ENCODE data around the gene AUTS2. TPM values are rescaled to one million over a fixed set of nuclear protein-coding genes. Genes with fewer than 3 reads are reported as not detected.

Gene AUTS2
- total and polyA plus RNA-seq, 2 donors (not counting 1 experiment from before 2014, with no cell fraction given): 0.60 to 9.1 TPM

- H3K9me3 ChIP-seq (ENCODE audit: control insufficient read depth, insufficient read depth, low read depth, low read length): no peaks in the 10 kb centered on the region
- H3K27ac ChIP-seq (ENCODE audit: insufficient read depth, low read length): no peak overlapping the region
- no peak for DNase-seq (ENCODE audit: low read depth in 2 of 2)
- no peaks in the 10 kb centered on the region for H4K20me1 ChIP-seq (ENCODE audit: control insufficient read depth, extremely low read depth, insufficient read depth, low read length)
- no peaks in the 10 kb centered on the region for H3K36me3 ChIP-seq (ENCODE audit: control insufficient read depth, insufficient read depth, low read length)
- H3K27me3 ChIP-seq (ENCODE audit: control insufficient read depth, insufficient read depth, low read length): no peaks in the 10 kb centered on the region
- H3K4me3 ChIP-seq (replicated peaks in 1 of 4; ENCODE audit: control extremely low read depth in 1 of 4, insufficient read depth in 1 of 4, low read depth in 3 of 4, low read length in 4 of 4): no peak overlapping the region
- TF ChIP-seq EZH2 (IDR thresholded peaks at IDR 0.05; ENCODE audit: low read length, missing control alignments) (no peak), CTCF (conservative IDR thresholded peaks at IDR 0.05 in 1 of 2, IDR thresholded peaks at IDR 0.05 in 1 of 2; ENCODE audit: low read depth in 1 of 2, low read length in 2 of 2) (no peak)
- no peaks in the 10 kb centered on the region for H3K4me1 ChIP-seq (ENCODE audit: control insufficient read depth, extremely low read depth, insufficient read depth, low read length)
- H3K9ac ChIP-seq (ENCODE audit: insufficient read depth, low read length): no peak overlapping the region
- H2AFZ ChIP-seq (ENCODE audit: low read length): no peak overlapping the region
- no peak overlapping the region for H3K4me2 ChIP-seq (ENCODE audit: extremely low read depth, insufficient read depth, low read length)
- H3K79me2 ChIP-seq (ENCODE audit: control insufficient read depth, insufficient read depth, low read length): no peaks in the 10 kb centered on the region
Observed at GRCh38 chr7:70241536-70242175, 643.4 kb downstream of the AUTS2 start.

GRCh38 chr7:70242826-70243225 is 644.6 kb downstream of the AUTS2 start:
- no peak for DNase-seq (ENCODE audit: low read depth in 2 of 2)
- H3K27me3 ChIP-seq (ENCODE audit: control insufficient read depth, insufficient read depth, low read length): no peaks in the 10 kb centered on the region

GRCh38 chr7:70243443-70243842 is 645.2 kb downstream of the AUTS2 start:
- DNase-seq (ENCODE audit: low read depth in 2 of 2): no peak
- no peaks in the 10 kb centered on the region for H3K36me3 ChIP-seq (ENCODE audit: control insufficient read depth, insufficient read depth, low read length)
- H3K4me3 ChIP-seq (replicated peaks in 1 of 4; ENCODE audit: control extremely low read depth in 1 of 4, insufficient read depth in 1 of 4, low read depth in 3 of 4, low read length in 4 of 4): no peak overlapping the region
- no peak overlapping the region for H2AFZ ChIP-seq (ENCODE audit: low read length)
- H3K4me1 ChIP-seq (ENCODE audit: control insufficient read depth, extremely low read depth, insufficient read depth, low read length): no peaks in the 10 kb centered on the region
- H3K27me3 ChIP-seq (ENCODE audit: control insufficient read depth, insufficient read depth, low read length): no peaks in the 10 kb centered on the region
- no peaks in the 10 kb centered on the region for H3K9me3 ChIP-seq (ENCODE audit: control insufficient read depth, insufficient read depth, low read depth, low read length)
- H4K20me1 ChIP-seq (ENCODE audit: control insufficient read depth, extremely low read depth, insufficient read depth, low read length): no peaks in the 10 kb centered on the region
- H3K27ac ChIP-seq (ENCODE audit: insufficient read depth, low read length): no peak overlapping the region
- TF ChIP-seq CTCF (conservative IDR thresholded peaks at IDR 0.05 in 1 of 2, IDR thresholded peaks at IDR 0.05 in 1 of 2; ENCODE audit: low read depth in 1 of 2, low read length in 2 of 2) (no peak), EZH2 (IDR thresholded peaks at IDR 0.05; ENCODE audit: low read length, missing control alignments) (no peak)
- H3K9ac ChIP-seq (ENCODE audit: insufficient read depth, low read length): no peak overlapping the region
- H3K4me2 ChIP-seq (ENCODE audit: extremely low read depth, insufficient read depth, low read length): no peak overlapping the region
- no peaks in the 10 kb centered on the region for H3K79me2 ChIP-seq (ENCODE audit: control insufficient read depth, insufficient read depth, low read length)

More at GRCh38 chr7:70242826-70243225, 644.6 kb downstream of the AUTS2 start:
- Histone ChIP-seq H2AFZ (ENCODE audit: low read length) (no peak overlapping the region), H3K4me1 (ENCODE audit: control insufficient read depth, extremely low read depth, insufficient read depth, low read length) (no peaks in the 10 kb centered on the region), H3K4me3 (replicated peaks in 1 of 4; ENCODE audit: control extremely low read depth in 1 of 4, insufficient read depth in 1 of 4, low read depth in 3 of 4, low read length in 4 of 4) (no peak overlapping the region), H3K9ac (ENCODE audit: insufficient read depth, low read length) (no peak overlapping the region), H4K20me1 (ENCODE audit: control insufficient read depth, extremely low read depth, insufficient read depth, low read length) (no peaks in the 10 kb centered on the region), H3K4me2 (ENCODE audit: extremely low read depth, insufficient read depth, low read length) (no peak overlapping the region), H3K36me3 (ENCODE audit: control insufficient read depth, insufficient read depth, low read length) (no peaks in the 10 kb centered on the region), H3K9me3 (ENCODE audit: control insufficient read depth, insufficient read depth, low read depth, low read length) (no peaks in the 10 kb centered on the region), H3K79me2 (ENCODE audit: control insufficient read depth, insufficient read depth, low read length) (no peaks in the 10 kb centered on the region), H3K27ac (ENCODE audit: insufficient read depth, low read length) (no peak overlapping the region)
- TF ChIP-seq CTCF (conservative IDR thresholded peaks at IDR 0.05 in 1 of 2, IDR thresholded peaks at IDR 0.05 in 1 of 2; ENCODE audit: low read depth in 1 of 2, low read length in 2 of 2): no peak
- TF ChIP-seq EZH2 (IDR thresholded peaks at IDR 0.05; ENCODE audit: low read length, missing control alignments): no peak
